Pons (tissue), 1 donor: Measurements from ENCODE around the gene SLC39A5.
"Not testable (repeated sequence)": the region's sequence is repeated elsewhere in the genome, so short reads cannot be mapped to it uniquely, and the experiment has no call there.

Experiments used
- DNase-seq: peaks from one replicate; pipeline ENCODE4 v3.0.0-alpha.2; 2016; ENCODE audit warnings: low spot score

The SLC39A5 gene

DNA sequence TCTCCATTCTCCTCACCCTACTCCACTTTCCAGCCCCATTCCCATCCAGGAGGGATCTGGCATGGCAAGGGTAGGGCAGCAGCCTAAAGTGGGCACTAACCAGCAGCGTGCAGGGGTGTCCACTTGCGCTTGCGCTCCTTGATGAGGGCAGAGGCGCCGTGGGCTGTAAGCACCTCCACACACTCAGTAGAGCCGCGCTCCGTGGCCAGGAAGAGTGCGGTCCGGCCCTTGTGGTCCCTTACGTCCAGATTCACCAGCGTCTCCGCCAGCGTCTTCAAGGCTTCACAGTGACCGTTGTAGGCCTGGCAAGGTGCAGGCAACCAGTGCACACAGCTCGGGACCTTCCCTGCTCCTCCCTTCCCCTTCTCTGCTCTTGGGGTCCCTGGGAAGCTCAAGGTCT is 18.1 kb downstream of the SLC39A5 start:
- DNase-seq = no peak

DNA sequence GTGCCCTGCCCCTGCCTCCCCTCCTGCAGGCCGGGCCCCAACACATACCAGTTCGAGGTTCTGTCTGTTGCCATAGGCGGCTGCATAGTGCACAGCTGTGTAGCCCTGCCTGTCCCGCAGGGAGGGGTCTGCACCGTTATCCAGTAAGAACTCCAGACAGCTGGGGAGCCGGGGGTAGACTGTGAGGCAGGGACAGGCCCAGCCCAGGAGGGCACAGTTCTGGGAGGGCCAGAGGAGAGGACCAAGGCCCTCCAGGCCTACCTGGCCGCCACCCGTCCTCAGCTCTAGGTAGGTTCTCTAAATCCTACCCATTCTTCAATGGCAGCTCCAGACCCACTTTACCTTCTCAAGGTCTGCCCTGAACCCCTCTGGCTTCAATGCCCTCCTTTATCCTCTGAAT is 18.9 kb downstream of the SLC39A5 start:
- no peak for DNase-seq

DNA sequence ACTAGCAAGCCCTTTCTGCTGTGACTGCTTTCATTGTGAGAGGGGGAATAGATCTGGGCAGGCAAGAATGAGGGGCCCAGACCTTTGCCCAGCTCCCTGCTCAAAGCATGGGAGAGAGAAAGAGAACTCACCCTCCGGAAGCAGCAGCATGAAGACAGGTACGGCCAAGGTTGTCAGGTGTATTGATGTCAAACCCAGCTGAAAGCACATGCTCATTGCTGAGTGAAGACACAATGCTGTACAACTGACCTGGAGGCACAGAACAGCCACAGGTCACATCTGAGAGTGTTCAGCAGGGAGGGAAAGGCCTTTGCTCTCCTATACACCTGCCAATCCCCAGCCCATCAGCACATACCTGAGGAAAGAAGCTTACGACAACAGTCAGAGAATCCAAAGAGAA is 22.8 kb downstream of the SLC39A5 start:
- no peak for DNase-seq

DNA sequence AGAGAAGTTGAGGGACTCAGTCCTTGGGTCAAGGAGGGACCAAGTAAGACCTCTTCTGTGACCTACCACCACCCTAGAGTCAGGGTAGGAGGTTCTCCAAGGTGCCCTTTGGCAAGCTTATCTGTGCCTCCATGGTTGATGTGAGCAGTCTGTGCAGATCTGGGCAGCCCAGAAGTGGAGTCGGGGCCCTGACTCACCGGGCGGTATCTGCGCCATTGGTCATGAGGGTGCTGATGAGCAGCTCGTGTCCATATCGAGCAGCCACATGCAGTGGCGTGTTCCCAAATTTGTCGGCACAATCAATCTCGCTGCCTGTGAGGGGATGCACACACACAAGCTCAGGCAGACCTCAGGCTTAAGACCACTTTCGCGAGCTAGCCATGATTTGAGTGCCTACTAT is 23.2 kb downstream of the SLC39A5 start:
- DNase-seq = no peak

DNA sequence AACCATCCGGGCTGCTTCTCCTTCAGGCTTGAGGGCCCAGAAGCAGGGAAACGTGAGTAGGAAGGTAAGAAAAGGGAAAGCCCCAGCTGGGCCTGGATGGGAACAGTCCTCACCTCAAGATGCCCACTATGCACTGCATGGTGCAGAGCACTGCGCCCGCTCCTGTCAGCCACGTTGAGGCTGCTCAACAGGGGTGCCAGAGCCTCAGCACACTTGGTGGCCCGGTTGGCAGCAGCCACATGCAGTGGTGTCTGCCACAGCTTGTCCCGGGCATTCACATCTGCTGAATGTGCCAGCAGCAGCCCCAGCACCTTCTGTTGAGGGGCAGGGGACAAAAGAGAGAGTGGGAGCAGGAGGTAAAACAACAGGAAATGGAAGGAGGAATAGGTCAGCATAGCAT is 25.8 kb downstream of the SLC39A5 start:
- DNase-seq = no peak

DNA sequence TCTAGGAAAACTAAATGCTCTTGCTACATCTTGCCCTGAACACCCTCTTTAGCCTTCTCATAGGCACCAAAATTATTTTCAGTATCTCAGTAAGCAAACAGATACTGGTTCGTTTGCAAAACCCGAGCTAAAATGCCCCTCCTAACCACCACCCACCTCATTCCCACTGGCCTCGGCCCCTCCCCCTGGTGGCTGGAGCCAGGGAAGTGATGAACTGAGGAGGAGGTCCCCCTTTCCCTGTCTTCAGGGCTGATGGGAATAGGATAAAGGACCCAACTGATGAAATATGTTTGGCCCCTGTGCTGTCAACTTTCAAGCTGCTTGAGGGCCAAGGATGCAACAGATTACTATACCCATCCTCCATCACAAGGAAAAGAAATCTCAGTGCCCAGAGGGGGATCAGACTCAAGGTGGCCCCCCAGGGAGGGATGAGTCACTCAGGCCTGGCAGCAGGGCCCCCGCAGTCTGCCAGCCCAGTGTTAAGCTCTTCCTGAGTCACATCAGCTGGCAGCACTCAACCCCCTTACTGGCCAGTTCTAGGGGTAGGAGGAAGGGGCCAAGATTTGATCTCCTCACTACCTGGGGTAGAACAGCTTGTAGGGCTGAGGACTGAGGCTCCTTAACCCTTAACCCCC is 26.6 kb downstream of the SLC39A5 start:
- DNase-seq = no peak

DNA sequence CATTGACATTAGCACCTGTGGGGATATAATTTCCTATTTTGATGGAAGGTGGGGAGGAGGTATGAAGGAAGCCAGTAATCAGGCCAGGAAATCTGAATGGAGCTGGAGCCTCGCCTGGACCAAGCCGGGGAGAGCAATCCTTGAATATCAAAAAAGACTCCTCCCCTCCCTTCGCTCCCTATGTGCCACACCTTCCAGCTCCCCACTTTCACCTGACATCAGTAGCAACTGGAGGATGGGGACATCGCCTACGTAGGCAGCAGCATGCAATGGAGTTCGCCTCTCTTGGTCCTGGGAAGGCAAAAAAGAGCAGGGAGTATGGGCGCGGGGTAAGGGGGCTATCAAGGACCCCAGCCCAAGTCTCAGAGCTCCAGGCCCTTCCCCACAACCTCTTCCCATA is 27.2 kb downstream of the SLC39A5 start:
- DNase-seq = no peak

DNA sequence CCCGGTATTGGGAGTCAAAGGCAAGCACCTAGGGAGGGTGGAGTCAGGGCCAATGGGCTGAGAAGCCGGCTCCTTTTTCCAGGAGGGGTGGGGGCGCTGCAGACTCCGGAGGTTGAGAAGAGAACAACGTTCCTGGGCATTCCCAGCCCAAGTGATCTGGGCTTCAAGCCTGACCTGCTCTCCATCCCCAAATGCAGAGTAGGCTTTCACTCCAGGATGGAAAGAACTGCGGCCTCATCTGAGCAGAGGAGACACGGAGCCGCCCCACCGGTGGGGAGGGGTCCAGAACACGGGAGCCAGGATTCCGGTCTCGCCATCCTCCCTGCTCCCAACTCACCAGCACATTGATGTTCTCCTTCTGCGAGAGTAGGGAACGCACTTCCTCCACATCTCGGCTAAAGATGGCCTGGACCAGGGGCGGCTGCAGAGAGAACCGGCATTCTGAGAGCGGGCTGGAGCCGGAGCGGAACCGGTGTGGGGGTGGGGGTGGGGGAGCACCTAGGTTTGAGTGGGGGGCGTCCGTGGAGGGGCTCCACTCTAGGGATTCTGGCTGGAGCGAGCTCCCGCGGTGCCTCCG is 27.7 kb downstream of the SLC39A5 start:
- DNase-seq = no peak

DNA sequence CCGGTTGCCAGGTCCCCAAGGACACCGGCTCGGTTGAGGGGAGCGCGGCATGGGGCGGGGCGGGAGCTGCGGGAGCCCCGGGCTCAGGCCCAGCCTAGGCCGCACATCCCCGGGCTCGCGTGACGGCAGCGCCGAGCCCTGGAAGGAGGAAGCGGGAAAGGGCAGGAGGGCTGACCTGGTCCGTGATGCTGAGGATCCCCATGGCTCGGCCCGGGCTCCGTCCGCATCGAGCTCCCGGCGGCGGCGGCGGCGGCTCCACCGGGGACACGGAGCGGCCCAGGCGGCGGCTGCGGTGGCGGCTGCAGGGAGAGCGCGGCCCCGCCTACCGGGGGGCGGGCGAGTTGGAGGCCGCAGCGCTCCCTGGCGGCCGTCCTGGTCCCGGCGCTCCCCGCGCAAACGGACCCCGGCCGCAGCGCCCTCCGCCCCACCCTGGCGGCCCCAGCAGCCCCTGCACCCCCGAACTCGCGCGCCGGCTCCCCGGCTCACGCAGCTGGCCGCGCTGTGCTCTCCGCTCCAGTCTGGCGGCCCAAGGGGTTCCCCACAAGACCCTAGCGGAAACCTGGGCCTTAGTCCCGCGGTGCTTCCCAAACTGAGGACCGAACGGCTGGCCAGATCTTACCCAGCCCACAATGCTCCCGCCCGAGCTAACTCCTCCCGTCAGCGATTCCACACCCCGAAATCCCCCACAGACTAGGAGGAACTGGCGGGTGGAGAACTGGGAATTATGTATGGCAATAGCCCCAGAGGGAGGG is 28.4 kb downstream of the SLC39A5 start, which contains the start of gene ANKRD52:
TSS of gene ANKRD52 (minus strand) at position 317 of the 752 bp plus-strand sequence. CDS start at position 202, 115 bp downstream.
- DNase-seq = peak; percentile 51

DNA sequence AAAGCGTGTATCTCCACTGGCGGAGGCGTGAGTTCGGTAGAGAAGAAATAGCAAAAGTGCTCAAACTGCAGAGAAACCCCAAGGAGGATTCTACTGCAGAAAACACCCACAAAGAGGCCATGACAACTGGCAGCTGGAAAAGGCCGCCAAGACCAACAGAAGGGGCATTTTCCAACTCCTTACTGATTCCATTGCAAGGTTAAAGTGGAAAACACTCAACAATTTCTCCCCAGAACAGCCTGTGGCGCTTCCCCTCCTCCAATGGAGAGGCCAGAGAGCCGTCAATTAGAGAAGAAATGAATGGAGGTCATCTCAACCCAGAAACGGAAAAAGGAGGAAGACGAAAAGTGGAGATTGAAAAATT is 29.0 kb downstream of the SLC39A5 start:
- no peak for DNase-seq

DNA sequence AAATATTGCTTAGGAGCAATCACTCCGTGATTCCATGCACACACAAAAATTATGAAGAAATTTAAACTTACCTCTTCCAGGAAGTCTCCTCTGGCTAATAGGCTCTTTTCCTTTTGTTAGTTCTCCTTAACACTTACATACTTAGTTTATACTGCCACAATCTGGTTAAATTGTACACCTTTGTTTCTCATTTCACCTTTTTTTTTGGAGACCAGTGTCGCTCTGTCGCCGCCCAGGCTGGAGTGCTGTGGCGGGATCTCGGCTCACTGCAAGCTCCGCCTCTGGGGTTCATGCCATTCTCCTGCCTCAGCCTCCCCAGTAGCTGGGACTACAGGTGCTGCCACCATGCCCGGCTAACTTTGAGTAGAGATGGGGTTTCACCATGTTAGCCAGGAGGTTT is 30.5 kb downstream of the SLC39A5 start:
- no peak for DNase-seq

DNA sequence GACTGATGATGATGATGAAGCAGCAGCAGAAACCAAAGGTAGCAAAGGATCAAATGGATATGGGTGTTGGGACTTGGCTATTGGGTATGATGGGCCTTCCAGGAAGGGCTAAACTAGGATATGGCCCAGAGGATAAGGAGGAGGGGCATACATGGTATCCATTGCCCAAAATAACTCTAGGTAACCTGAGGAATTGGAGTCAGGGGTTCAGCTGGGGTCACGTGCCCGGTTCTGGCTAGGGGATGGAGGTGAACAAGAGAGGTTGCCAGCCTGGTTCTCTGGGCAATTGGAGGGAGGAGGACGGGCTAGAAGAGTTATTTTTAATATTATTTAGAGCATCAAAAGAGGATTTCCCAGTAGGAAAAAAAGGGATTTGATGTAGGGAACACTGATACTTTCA is 31.1 kb downstream of the SLC39A5 start:
- no peak for DNase-seq

DNA sequence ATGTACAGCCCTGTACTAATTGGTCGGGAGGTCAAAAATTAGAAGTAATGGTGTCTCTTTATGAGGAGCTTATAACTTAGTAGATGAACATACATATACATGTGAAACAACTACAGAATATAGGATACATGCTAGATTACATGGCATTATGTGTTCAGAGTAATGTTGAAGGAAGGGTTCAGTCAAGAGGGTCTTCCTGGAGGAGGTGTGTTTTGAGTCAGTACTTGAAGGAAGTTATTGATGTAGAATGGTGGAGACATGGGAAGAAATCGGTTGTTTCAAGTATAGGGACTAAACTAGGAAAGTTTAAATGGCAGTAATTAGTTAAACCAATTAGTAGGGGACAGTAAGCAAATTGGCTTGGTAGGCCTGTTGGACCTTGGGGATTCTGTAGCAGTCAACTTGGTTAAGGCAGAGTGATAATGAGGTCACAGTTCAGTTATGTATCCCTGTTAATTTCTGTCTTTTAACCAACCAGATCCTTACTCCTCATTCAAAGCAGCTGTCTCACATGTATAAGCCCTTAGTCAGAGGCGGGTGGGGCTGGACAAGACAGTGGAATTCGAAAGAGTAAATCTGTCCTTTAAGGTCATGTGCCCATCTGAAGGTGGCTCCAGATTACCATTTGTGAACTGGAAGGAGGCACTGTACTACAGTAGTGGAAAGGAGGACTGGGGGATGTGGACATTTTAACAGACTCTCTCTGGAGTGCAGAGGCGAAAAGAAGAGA is 31.8 kb downstream of the SLC39A5 start:
- DNase-seq = no peak

DNA sequence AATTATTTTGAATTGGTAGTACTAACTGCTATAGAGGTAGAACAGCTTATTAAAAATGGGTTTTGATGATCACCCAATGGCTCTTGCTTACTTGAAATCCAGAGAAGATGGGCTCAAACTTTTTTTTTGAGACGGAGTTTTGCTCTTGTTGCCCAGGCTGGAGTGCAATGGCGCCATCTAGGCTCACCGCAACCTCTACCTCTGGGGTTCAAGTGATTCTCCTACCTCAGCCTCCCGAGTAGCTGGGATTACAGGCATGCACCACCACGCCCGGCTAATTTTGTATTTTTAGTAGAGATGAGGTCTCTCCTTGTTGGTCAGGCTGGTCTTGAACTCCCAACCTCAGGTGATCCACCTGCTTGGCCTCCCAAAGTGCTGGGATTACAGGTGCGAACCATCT is 33.1 kb downstream of the SLC39A5 start:
- not testable (repeated sequence) for DNase-seq

DNA sequence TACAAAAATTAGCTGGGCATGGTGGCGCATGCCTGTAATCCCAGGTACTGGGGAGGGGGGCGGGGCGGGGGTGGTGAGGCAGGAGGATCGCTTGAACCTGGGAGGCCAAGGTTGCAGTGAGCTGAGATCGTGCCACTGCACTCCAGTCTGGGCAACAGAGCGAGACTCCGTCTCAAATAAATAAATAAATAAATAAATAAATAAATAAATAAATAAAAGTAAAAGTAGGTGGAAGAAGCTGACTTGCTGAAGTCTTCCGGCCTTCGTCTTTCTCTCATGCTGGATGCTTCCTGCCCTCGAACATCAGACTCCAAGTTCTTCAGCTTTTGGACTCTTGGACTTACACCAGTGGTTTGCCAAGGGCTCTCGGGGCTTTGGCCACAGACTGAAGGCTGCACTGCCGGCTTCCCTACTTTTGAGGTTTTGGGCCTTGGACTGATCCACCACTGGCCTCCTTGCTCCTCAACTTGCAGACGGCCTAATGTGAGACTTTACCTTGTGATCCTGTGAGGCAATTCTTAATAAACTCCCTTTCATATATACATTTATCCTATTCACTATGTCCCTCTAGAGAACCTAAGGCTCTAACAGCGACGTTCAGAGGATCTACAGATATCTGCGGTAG is 36.3 kb downstream of the SLC39A5 start:
- DNase-seq = not testable (repeated sequence)

DNA sequence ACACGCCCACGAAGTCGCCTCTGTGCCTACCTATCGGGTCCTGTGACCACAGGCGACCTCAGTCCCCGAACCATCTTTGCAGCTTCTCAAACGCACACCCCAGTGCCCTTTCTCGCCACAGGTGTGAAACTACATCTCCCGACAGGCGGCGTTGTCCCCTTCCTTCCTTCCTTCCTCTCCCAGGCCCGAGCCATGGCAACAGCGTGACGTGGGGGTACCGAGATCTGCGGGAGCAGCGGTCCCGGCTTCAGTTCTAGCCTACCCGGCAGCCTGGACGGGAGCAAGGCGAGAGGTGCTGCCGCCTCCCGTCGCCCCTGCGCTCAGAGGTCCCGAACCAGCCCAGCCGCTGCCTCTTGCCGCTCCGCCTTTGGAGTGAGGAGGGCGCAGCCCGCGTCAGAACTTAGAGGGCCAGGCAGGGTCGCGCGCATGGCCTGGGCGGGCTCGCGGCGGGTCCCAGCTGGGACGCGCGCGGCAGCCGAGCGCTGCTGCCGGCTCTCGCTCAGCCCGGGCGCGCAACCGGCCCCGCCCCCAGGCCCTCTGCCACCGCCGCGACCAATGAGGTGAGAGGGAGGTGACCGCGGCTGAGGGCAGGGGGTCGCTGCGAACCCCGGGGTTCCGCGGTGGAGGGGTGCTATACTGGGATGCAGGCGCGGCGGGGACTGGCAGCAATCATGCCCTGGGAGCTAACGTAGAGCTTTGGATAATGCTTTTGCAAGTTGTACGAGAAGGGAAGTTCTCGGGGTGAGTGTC is 37.0 kb downstream of the SLC39A5 start, which contains the start of gene COQ10A:
TSS of gene COQ10A (plus strand) at position 250 of the 750 bp plus-strand sequence. CDS start at position 427, 177 bp downstream.
- DNase-seq = peak; percentile 85

DNA sequence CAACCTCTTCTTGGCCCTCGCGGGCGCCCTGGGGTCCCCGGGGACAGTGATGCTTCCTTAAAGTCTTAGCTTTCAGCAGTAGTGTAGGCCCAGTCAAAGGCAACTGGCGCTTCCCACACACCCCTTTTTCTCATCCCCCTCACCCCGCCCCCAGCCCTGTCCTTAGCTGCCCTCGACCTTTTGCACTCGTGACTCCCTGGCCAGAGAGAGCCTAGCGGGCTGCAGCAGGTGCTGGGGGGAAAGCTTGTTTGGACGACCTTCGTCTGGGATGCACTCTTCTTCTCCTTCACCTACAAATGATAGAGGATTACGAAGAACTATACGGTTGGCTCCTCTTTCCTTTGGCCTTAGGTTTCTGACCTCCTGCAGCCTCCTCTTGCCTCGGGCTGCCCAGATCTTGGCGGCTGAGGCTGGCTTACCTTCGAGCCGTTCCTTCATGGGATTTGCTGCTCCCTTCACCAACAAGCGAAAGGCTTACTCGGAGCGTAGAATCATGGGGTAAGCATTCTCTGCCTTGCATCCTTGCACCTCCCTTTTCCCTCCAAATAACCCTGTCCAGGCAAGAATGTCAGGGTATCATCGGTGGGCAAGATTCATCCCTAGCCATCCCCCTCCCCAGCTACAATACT is 37.7 kb downstream of the SLC39A5 start:
- no peak for DNase-seq

DNA sequence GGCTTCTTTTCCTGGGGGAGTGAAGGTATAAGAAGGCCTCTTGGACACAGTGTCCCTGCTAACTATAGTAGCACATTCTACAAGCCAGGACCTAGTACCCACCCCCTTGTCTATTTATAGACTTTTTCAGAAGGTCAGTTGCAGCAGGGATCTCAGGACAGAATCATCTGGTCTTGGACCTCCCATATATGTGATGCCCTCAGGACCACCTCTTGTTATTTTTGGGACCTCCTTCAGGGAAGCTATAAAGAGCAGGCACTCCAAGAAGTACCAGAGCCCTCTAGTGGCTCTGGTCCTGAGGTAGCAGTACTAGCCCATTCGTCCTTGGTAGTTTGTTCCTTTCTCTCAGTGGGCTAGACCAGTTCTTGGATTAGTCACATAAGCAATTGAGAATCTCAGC is 41.2 kb downstream of the SLC39A5 start:
- DNase-seq = no peak

DNA sequence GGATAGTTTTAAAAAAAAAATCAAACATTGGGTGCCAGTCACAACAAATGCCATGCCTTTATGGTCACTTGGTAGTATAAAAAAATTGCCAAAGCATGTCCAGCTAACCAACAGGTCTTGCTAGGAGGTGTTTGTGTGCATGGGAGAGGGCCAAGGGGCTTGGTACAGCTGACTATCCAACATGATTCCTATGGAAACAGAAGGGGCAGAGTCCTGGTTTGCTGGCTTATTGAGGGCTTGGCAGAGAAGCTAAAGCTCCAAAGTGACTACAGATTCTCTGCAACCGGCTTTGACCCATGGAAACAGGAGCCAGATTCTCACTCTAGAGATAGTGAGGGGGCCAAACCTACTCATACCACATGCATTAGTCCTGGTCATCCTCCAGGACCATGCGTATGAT is 42.6 kb downstream of the SLC39A5 start:
- not testable (repeated sequence) for DNase-seq

DNA sequence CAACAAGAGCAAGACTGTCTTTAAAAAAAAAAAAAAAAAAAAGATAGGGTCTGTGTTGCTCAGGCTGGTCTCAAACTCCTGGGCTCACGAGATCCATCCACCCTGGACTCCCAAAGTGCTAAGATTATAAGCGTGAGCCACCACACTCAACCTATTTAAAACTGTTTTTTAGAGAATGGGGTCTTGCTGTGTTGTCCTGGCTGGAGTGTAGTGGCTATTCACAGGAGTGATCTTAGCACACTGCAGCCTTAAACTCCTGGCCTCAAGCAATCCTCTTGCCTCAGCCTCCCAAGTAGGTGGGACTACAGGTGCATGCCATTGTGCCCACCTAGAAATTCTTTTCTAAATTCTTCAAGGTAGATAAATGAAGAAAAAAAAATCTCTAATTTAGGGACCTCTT is 44.4 kb downstream of the SLC39A5 start:
- no peak for DNase-seq

DNA sequence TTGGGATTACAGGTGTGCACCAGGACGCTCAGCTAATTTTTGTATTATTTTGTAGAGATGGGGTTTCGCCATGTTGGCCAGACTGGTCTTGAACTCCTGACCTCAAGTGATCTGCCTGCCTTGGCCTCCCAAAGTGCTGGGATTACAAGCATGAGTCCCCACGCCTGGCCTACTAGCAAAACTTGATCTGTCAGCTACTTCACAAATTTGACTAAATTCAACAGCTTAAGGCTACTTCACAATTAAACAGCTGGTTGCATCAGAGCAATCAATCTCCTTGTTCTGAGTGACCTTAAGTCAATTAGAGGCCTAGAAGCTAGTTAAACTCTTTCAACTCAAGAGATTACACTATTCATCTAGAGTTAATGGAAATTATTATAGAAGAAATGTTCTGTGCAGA is 49.1 kb downstream of the SLC39A5 start:
- DNase-seq = no peak
